T-helper 1 cell treated with Interleukin-12 subunit alpha and Interleukin-12 subunit beta and Interleukin-4 antibody, amounts not matched to agents 30 μg/mL and 1 μg/mL, for 36 hours (primary cell): ENCODE results near the gene CXorf65.

ENCODE experiments used
- H3K27ac Mint-ChIP-seq: one replicate; pipeline ENCODE4 v1.8.0; 2021; ENCODE audit warnings: mild to moderate bottlenecking, mixed read lengths
- H3K27me3 Mint-ChIP-seq: one replicate; pipeline ENCODE4 v1.8.0; 2021; ENCODE audit warnings: low read depth, mixed read lengths
- H3K36me3 Mint-ChIP-seq: one replicate; pipeline ENCODE4 v1.8.0; 2021; ENCODE audit warnings: low read depth, mixed read lengths
- H3K4me1 Mint-ChIP-seq: one replicate; pipeline ENCODE4 v1.8.0; 2021; ENCODE audit warnings: low read depth, mixed read lengths
- H3K4me3 Mint-ChIP-seq: one replicate; pipeline ENCODE4 v1.8.0; 2021; ENCODE audit warnings: mild to moderate bottlenecking, moderate library complexity, mixed read lengths
- H3K9me3 Mint-ChIP-seq: one replicate; pipeline ENCODE4 v1.8.0; 2021; ENCODE audit warnings: mixed read lengths

The CXorf65 gene

GRCh38 chrX:71098951-71099506 lies 7.5 kb downstream of the CXorf65 start:
- Mint-ChIP-seq H3K4me3 (no peak overlapping the region), H3K4me1 (peaks cover 46% of the 10 kb centered on the region), H3K36me3 (peaks cover 3% of the 10 kb centered on the region), H3K27ac (no peak overlapping the region), H3K27me3 (no peaks in the 10 kb centered on the region), H3K9me3 (no peaks in the 10 kb centered on the region)

GRCh38 chrX:71098302-71098701 lies 8.2 kb downstream of the CXorf65 start:
- Mint-ChIP-seq H3K27ac (peak overlapping the region; percentile 57), H3K27me3 (no peaks in the 10 kb centered on the region), H3K9me3 (no peaks in the 10 kb centered on the region), H3K36me3 (no peaks in the 10 kb centered on the region), H3K4me3 (peak overlapping the region; percentile 5), H3K4me1 (peaks cover 41% of the 10 kb centered on the region)

- no peaks in the 10 kb centered on the region for H3K9me3 Mint-ChIP-seq
- H3K4me3 Mint-ChIP-seq = peak overlapping the region; percentile 95
- H3K27me3 Mint-ChIP-seq = no peaks in the 10 kb centered on the region
- H3K36me3 Mint-ChIP-seq = no peaks in the 10 kb centered on the region
- H3K27ac Mint-ChIP-seq = no peak overlapping the region
- H3K4me1 Mint-ChIP-seq = peaks cover 31% of the 10 kb centered on the region
Observed at GRCh38 chrX:71096760-71097032, 9.8 kb downstream of the CXorf65 start.

- Mint-ChIP-seq H3K27ac (peak overlapping the region; percentile 90), H3K4me1 (peaks cover 26% of the 10 kb centered on the region), H3K36me3 (no peaks in the 10 kb centered on the region), H3K4me3 (peak overlapping the region; percentile 95), H3K9me3 (no peaks in the 10 kb centered on the region), H3K27me3 (no peaks in the 10 kb centered on the region)
Observed at GRCh38 chrX:71095981-71096759, 10.4 kb downstream of the CXorf65 start.

GRCh38 chrX:71095555-71095980 lies 11.0 kb downstream of the CXorf65 start, which contains the start of gene FOXO4:
Gene FOXO4 (plus strand): TSS chrX:71095851. CDS start chrX:71096529, 678 bp downstream.
- peak within 1 kb of the TSS; percentile 90 for H3K27ac Mint-ChIP-seq
- H3K9me3 Mint-ChIP-seq = no peaks in the 10 kb centered on the region
- no peaks in the 10 kb centered on the region for H3K36me3 Mint-ChIP-seq
- H3K4me1 Mint-ChIP-seq = peaks cover 25% of the 10 kb centered on the region
- no peaks in the 10 kb centered on the region for H3K27me3 Mint-ChIP-seq
- H3K4me3 Mint-ChIP-seq = peak within 1 kb of the TSS; percentile 95

- H3K36me3 Mint-ChIP-seq = no peaks in the 10 kb centered on the region
- no peaks in the 10 kb centered on the region for H3K27me3 Mint-ChIP-seq
- H3K9me3 Mint-ChIP-seq = no peaks in the 10 kb centered on the region
- H3K4me1 Mint-ChIP-seq = peaks cover 22% of the 10 kb centered on the region
- H3K27ac Mint-ChIP-seq = peak overlapping the region; percentile 84
- H3K4me3 Mint-ChIP-seq = peak overlapping the region; percentile 95
Observed at GRCh38 chrX:71095033-71095432, 11.5 kb downstream of the CXorf65 start.

- H3K27me3 Mint-ChIP-seq = no peaks in the 10 kb centered on the region
- H3K4me3 Mint-ChIP-seq = no peak overlapping the region
- H3K27ac Mint-ChIP-seq = no peak overlapping the region
- no peaks in the 10 kb centered on the region for H3K9me3 Mint-ChIP-seq
- no peaks in the 10 kb centered on the region for H3K36me3 Mint-ChIP-seq
- H3K4me1 Mint-ChIP-seq = peaks cover 9% of the 10 kb centered on the region
Observed at GRCh38 chrX:71091263-71091662, 15.3 kb downstream of the CXorf65 start.

GRCh38 chrX:71085900-71086299 lies 20.6 kb downstream of the CXorf65 start:
- H3K27me3 Mint-ChIP-seq = no peaks in the 10 kb centered on the region
- no peak overlapping the region for H3K27ac Mint-ChIP-seq
- H3K4me3 Mint-ChIP-seq = no peak overlapping the region
- peaks cover 2% of the 10 kb centered on the region for H3K4me1 Mint-ChIP-seq
- H3K9me3 Mint-ChIP-seq = no peaks in the 10 kb centered on the region
- H3K36me3 Mint-ChIP-seq = no peaks in the 10 kb centered on the region

- H3K27ac Mint-ChIP-seq = no peak overlapping the region
- H3K9me3 Mint-ChIP-seq = no peaks in the 10 kb centered on the region
- no peak overlapping the region for H3K4me3 Mint-ChIP-seq
- peaks cover 2% of the 10 kb centered on the region for H3K4me1 Mint-ChIP-seq
- H3K36me3 Mint-ChIP-seq = no peaks in the 10 kb centered on the region
- peaks cover 4% of the 10 kb centered on the region for H3K27me3 Mint-ChIP-seq
Observed at GRCh38 chrX:71082822-71083221, 23.7 kb downstream of the CXorf65 start.

- no peaks in the 10 kb centered on the region for H3K36me3 Mint-ChIP-seq
Observed at GRCh38 chrX:71082124-71082647, 24.4 kb downstream of the CXorf65 start.

GRCh38 chrX:71081330-71082123 lies 25.0 kb downstream of the CXorf65 start:
- no peak overlapping the region for H3K4me3 Mint-ChIP-seq
- H3K27ac Mint-ChIP-seq = no peak overlapping the region
- H3K9me3 Mint-ChIP-seq = no peaks in the 10 kb centered on the region
- H3K27me3 Mint-ChIP-seq = peaks cover 5% of the 10 kb centered on the region
- H3K36me3 Mint-ChIP-seq = no peaks in the 10 kb centered on the region
- peaks cover 2% of the 10 kb centered on the region for H3K4me1 Mint-ChIP-seq

More at GRCh38 chrX:71082124-71082647, 24.4 kb downstream of the CXorf65 start:
- H3K4me3 Mint-ChIP-seq = no peak overlapping the region
- H3K27me3 Mint-ChIP-seq = peaks cover 4% of the 10 kb centered on the region
- H3K4me1 Mint-ChIP-seq = peaks cover 2% of the 10 kb centered on the region
- no peak overlapping the region for H3K27ac Mint-ChIP-seq
- no peaks in the 10 kb centered on the region for H3K9me3 Mint-ChIP-seq

GRCh38 chrX:71070531-71070930 lies 36.0 kb downstream of the CXorf65 start:
- no peak overlapping the region for H3K27ac Mint-ChIP-seq
- peaks cover 10% of the 10 kb centered on the region for H3K4me1 Mint-ChIP-seq
- H3K27me3 Mint-ChIP-seq = peaks cover 27% of the 10 kb centered on the region
- H3K4me3 Mint-ChIP-seq = no peak overlapping the region
- H3K9me3 Mint-ChIP-seq = no peaks in the 10 kb centered on the region
- peaks cover 5% of the 10 kb centered on the region for H3K36me3 Mint-ChIP-seq

- peaks cover 16% of the 10 kb centered on the region for H3K4me1 Mint-ChIP-seq
- no peaks in the 10 kb centered on the region for H3K9me3 Mint-ChIP-seq
- H3K27me3 Mint-ChIP-seq = peaks cover 12% of the 10 kb centered on the region
- H3K27ac Mint-ChIP-seq = peak within 1 kb of the TSS; percentile 93
- H3K36me3 Mint-ChIP-seq = peaks cover 8% of the 10 kb centered on the region
- H3K4me3 Mint-ChIP-seq = peak within 1 kb of the TSS; percentile 98
Observed at GRCh38 chrX:71068044-71068918, 38.3 kb downstream of the CXorf65 start, which contains the start of gene SNX12. Gene SNX12 (minus strand): TSS chrX:71068334. CDS start chrX:71068306, 28 bp downstream.

GRCh38 chrX:71067712-71068043 lies 38.9 kb downstream of the CXorf65 start:
- H3K9me3 Mint-ChIP-seq = no peaks in the 10 kb centered on the region
- H3K4me3 Mint-ChIP-seq = peak overlapping the region; percentile 98
- H3K27me3 Mint-ChIP-seq = peaks cover 7% of the 10 kb centered on the region
- H3K4me1 Mint-ChIP-seq = peaks cover 16% of the 10 kb centered on the region
- H3K36me3 Mint-ChIP-seq = peaks cover 11% of the 10 kb centered on the region
- peak overlapping the region; percentile 93 for H3K27ac Mint-ChIP-seq
